Measurements from ENCODE around the gene NFATC2. TPM values are rescaled to one million over a fixed set of nuclear protein-coding genes. Genes with fewer than 3 reads are reported as not detected.

Gene NFATC2
- 1 to 10 TPM; 5.3 to 6.9 TPM for total RNA-seq
- 10 to 100 TPM in 1 of 6 donors, 1 to 10 TPM in 5; 7.5 to 12.3 (median 9.2) TPM for polyA plus RNA-seq (ENCODE audit: insufficient read length in 6 of 6)
- long read RNA-seq, donor 1, result 0 reads
- long read RNA-seq, donor 2, result 0 reads
- long read RNA-seq, donor 3, result 0 reads
- long read RNA-seq, donor 4, result 0 reads
- long read RNA-seq, donor 5, result 0 reads
- long read RNA-seq, donor 6, result 0 reads
- long read RNA-seq, donor 7, full-length matches to known transcripts, result 1 of 1 reads
- long read RNA-seq, donor 7, partial matches to known transcripts, result 0 of 1 reads
- long read RNA-seq, donor 7, other reads (novel, unspliced or antisense), result 0 of 1 reads
- long read RNA-seq, donor 8, result 0 reads
- long read RNA-seq, donor 9, result 0 reads
- long read RNA-seq, donor 10, result 0 reads
- long read RNA-seq, donor 11, result 0 reads
- long read RNA-seq, donor 12, result 0 reads

DNA sequence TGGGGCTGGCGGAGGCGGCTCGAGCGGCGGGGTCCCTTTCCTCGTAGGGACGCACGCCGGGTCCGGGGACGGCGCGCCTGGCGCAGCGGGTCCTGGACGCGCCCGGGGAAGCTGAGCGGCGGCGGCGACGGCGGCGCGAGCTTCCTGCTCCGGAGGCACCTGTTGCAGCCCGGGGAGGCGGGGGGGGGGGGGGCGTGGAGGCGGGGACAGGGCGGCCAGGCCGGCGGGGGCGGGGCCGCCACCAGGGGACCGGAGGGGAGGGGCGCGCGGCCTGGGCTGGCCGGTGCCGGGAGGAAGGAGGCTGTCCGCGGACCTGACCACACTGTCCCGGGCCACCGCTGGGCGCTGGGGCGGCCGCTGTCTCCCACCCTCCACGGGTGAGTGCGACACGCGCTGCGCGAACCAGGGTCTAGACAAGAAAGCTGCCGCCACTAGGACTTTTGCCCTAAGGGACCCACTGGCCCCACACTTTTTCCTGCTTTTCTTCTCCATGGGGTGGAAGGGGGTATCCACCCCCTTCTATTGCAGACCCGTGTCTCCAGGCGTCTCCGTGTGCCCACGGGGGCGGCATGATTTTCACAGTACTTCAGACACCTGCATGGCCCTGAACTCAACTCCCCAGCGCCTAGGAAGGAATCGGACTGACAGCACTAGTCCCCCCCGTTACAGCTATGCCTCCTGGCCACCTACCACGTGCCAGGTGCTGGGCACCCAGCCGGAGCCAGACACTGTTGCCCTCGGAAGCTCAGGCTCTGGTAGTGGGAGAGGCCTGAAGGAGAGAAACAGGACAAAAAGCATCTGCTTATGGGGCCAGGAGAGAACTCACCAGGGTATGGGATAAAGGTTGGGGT lies at the start of gene NFATC2:
Gene NFATC2 (minus strand): TSS at position 149 of the 851 bp plus-strand sequence. CDS start 220 bp downstream, outside the sequence.
- TF ChIP-seq, protein P1, sequence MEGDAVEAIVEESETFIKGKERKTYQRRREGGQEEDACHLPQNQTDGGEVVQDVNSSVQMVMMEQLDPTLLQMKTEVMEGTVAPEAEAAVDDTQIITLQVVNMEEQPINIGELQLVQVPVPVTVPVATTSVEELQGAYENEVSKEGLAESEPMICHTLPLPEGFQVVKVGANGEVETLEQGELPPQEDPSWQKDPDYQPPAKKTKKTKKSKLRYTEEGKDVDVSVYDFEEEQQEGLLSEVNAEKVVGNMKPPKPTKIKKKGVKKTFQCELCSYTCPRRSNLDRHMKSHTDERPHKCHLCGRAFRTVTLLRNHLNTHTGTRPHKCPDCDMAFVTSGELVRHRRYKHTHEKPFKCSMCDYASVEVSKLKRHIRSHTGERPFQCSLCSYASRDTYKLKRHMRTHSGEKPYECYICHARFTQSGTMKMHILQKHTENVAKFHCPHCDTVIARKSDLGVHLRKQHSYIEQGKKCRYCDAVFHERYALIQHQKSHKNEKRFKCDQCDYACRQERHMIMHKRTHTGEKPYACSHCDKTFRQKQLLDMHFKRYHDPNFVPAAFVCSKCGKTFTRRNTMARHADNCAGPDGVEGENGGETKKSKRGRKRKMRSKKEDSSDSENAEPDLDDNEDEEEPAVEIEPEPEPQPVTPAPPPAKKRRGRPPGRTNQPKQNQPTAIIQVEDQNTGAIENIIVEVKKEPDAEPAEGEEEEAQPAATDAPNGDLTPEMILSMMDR (IDR thresholded peaks at IDR 0.05), result no peak
- peak; percentile 88 for ATAC-seq
- intact Hi-C loops (cut with DNase I), result no loop called here

DNA sequence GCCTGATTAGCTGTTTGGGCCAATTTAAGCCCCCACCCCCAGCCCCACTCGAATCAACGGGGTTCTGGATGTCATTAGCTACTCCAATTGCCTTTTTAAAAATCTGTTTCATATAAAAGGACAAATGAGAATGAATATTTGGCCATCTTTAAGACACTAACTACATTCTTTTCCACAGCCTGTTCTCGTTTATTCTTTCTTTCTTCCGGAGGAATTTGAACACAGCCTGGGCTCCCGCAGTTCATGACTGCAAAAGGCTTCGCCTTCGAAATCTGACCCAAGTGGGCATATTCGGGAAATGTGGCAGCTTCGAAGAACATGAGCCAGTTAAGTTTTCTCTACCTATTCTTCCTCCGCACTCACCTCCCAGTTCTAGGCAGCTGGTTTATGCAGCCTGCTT lies 49.4 kb upstream of the NFATC2 start:
- intact Hi-C loops (cut with DNase I), result no loop called here
- H3K27ac ChIP-seq, result no peak overlapping the region
- no peak for DNase-seq
- no peaks in the 10 kb centered on the region for H3K27me3 ChIP-seq
- no peaks in the 10 kb centered on the region for H3K9me3 ChIP-seq
- H3K4me1 ChIP-seq, result peaks cover 0 to 12% of the 10 kb centered on the region in 2 donors
- no peak for ATAC-seq
- TF ChIP-seq, protein P1 (IDR thresholded peaks at IDR 0.05), result no peak
- H3K36me3 ChIP-seq, result no peaks in the 10 kb centered on the region
- no peak overlapping the region for H3K4me3 ChIP-seq

More for the DNA sequence above, at the start of gene NFATC2:
- peak within 1 kb of the TSS; percentile 32 to 47 for H3K4me3 ChIP-seq
- H3K27me3 ChIP-seq, result peaks cover 0 to 38% of the 10 kb centered on the region in 2 donors
- peaks cover 0 to 2% of the 10 kb centered on the region in 2 donors for H3K9me3 ChIP-seq
- H3K27ac ChIP-seq, result peak within 1 kb of the TSS; percentile 39 to 57
- peaks cover 12 to 32% of the 10 kb centered on the region in 2 donors for H3K4me1 ChIP-seq
- no peaks in the 10 kb centered on the region for H3K36me3 ChIP-seq
- DNase-seq, result peak in 2 of 4 donors; percentile 56 to 85

DNA sequence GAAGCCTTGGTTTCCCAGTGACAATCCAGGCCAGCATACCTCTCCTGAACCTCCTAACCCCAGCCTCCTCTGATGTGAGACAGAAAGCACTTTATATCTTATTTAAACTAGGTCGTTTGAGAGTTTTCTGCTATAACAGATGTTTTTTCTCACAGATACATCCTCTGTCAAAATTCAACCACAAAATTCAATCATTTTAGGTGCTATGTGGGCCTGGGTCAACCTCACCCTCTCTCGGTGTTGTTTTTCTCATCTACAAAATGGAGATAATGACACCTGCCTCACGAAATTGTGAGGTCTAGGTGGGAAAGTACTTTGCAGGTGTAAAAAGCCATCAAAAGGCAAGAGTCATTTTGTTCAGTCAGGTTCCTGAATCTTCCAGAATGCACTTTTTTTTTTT lies 46.2 kb upstream of the NFATC2 start:
- TF ChIP-seq, protein P1 (IDR thresholded peaks at IDR 0.05), result no peak
- intact Hi-C loops (cut with DNase I), result no loop called here
- Histone ChIP-seq H3K36me3 (no peaks in the 10 kb centered on the region), H3K4me1 (no peaks in the 10 kb centered on the region), H3K27me3 (no peaks in the 10 kb centered on the region), H3K4me3 (no peak overlapping the region), H3K9me3 (no peaks in the 10 kb centered on the region), H3K27ac (no peak overlapping the region)
- ATAC-seq (no peak), DNase-seq (no peak)

DNA sequence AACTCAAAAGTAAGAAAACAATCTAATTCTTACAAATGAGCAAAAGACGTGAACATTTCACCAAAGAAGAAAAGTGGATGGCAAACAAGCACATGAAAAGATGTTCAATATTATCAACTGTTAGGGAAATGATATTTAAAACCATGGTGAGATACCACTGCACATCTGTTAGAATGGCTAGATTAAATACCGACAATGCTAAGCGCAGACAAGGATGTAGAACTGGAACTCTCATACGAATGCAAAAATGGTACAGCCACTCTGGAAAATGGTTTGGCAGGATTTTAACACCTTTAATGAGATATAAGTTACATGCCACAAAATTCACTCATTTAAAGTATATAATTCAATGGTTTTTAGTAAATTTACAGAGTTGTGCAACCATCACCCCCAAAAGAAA lies 44.6 kb upstream of the NFATC2 start:
- intact Hi-C loops (cut with DNase I), result no loop called here
- ATAC-seq, result no peak
- no peak for DNase-seq
- H3K9me3 ChIP-seq, result no peaks in the 10 kb centered on the region
- no peaks in the 10 kb centered on the region for H3K36me3 ChIP-seq
- H3K27ac ChIP-seq, result no peak overlapping the region
- no peaks in the 10 kb centered on the region for H3K27me3 ChIP-seq
- no peaks in the 10 kb centered on the region for H3K4me1 ChIP-seq
- TF ChIP-seq, protein P1 (IDR thresholded peaks at IDR 0.05), result no peak
- no peak overlapping the region for H3K4me3 ChIP-seq

DNA sequence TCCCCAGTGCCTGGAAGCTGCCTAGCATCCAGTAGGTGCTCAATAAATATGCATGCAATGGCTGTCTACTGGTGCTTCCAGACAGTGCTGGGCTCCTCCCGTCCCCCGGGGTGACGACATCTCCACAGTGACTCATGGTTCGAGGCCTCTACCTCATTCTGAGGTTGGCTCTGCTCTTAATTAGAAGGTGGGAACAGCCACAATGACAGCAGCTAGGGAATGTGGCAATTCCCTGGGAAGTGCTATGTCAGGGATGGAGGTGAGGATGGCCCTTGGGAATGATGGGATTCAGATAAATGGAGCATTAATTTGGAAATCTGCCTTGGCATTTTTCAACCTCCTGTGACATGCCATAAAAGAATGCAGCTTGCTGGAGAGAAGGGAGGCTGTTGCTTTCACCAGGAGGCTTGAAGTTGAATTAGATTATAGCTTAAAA lies 43.5 kb upstream of the NFATC2 start:
- TF ChIP-seq, protein P1 (IDR thresholded peaks at IDR 0.05), result no peak
- H3K27ac ChIP-seq, result no peak overlapping the region
- ATAC-seq (no peak), DNase-seq (no peak)
- intact Hi-C loops (cut with DNase I), result no loop called here
- no peaks in the 10 kb centered on the region for H3K9me3 ChIP-seq
- H3K4me3 ChIP-seq, result no peak overlapping the region
- no peaks in the 10 kb centered on the region for H3K36me3 ChIP-seq
- no peaks in the 10 kb centered on the region for H3K27me3 ChIP-seq
- no peaks in the 10 kb centered on the region for H3K4me1 ChIP-seq

Data from left lung (tissue), 14 donors.